Hepatocyte (in vitro differentiated cells): ENCODE results near the gene ANKRD55.

ENCODE experiments used
- CTCF ChIP-seq: fragments of 200-600 bp; sonication (generic); IDR thresholded peaks from 2 replicates; pipeline ENCODE4 v1.5.1; 2016; ENCODE audit warnings: antibody characterized with exemption, mild to moderate bottlenecking; ENCODE audit not compliant: poor library complexity
- EZH2 ChIP-seq: fragments of 200-600 bp; sonication (generic); IDR thresholded peaks from 2 replicates; pipeline ENCODE4 v1.6.1; 2016; ENCODE audit warnings: antibody characterized with exemption, mild to moderate bottlenecking, borderline replicate concordance
- EZH2phosphoT487 ChIP-seq: fragments of 200-600 bp; sonication (generic); IDR thresholded peaks from one replicate; pipeline ENCODE4 v1.6.1; 2018; ENCODE audit warnings: antibody characterized with exemption, mild to moderate bottlenecking, low read depth, moderate library complexity; ENCODE audit not compliant: unreplicated experiment, severe bottlenecking

GRCh38 chr5:56281489-56282165 lies 48.5 kb upstream of the ANKRD55 start:
- TF ChIP-seq CTCF: no peak
- TF ChIP-seq EZH2phosphoT487: no peak
- TF ChIP-seq EZH2: no peak
